HG02763 (cell line): ENCODE data around the gene ARHGAP21.
"Not testable (repeated sequence)": the region's sequence is repeated elsewhere in the genome, so short reads cannot be mapped to it uniquely, and the experiment has no call there.

Experiments used
- ATAC-seq: cut with Tn5 transposase; IDR thresholded peaks from one replicate; pipeline ENCODE4 v1.9.1; 2021; ENCODE audit warnings: mild to moderate bottlenecking, moderate library complexity; ENCODE audit not compliant: unreplicated experiment

ARHGAP21 gene

DNA sequence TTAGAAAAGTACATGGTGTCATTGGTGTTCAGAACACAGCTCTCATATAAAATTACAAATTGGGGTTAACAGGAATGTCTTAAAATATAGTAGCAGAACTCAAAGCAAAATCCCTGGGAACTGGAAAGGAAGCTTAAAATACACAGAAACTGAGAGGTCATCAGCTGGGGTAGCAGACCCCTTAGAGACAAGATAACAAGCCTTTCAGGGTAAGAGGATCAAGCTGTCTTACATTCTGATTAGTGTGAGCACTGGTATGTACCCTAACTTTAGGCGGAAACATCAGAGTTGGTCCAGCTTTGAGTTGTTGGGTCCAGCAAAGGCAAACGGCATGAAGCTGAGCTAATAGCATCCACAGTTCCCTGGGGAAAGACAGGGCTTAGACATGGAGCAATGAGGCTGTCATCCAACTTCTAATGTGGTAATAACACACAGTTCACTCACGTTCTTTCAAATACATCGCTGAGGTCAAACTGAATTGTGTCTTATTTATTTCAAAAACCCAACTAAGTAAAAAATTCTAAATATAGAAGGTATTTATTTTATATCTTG, 32.6 kb downstream of the ARHGAP21 start:
- ATAC-seq = no peak

DNA sequence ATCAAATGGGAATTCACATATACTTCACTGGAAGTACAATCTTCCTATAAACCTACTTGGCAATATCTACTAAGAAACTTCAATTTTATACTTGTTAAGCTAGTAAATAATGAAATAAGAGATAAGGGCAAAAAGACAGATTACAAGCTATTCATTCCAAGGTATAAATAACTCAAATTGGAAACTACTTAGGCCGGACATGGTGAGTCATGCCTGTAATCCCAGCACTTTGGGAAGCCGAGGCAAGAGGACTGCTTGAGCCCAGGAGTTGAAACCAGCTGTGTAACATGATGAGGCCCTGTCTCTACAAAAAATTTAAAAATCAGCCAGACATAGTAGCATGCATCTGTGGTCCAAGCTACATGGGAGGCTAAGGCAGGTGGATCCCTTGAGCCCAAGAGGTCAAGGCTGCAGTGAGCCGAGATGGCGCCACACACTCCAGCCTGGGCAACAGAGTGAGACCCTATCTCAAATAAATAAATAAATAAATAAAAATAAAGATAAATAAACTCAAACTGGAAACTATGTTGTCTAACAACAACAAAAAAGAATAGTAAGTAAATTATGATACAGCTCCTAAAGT, 37.6 kb downstream of the ARHGAP21 start:
- no peak for ATAC-seq

DNA sequence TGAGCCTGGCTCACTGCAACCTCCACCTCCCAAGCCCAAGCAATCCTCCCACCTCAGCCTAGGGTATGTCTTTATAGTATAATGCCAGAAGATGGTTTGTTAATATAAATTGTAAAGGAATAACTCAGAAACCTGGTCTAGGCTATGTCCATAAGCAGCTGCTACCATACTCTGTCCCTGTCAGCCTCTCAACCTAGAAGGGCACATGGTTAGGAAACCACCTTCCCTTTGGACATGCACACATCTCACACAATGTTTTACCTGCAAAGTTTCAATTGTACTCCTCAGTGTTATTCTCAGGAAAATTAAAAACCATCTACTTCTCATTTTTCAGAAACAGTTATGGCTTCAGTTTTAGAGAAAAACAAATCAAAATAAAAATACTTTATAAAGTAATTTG, 40.1 kb downstream of the ARHGAP21 start:
- no peak for ATAC-seq

DNA sequence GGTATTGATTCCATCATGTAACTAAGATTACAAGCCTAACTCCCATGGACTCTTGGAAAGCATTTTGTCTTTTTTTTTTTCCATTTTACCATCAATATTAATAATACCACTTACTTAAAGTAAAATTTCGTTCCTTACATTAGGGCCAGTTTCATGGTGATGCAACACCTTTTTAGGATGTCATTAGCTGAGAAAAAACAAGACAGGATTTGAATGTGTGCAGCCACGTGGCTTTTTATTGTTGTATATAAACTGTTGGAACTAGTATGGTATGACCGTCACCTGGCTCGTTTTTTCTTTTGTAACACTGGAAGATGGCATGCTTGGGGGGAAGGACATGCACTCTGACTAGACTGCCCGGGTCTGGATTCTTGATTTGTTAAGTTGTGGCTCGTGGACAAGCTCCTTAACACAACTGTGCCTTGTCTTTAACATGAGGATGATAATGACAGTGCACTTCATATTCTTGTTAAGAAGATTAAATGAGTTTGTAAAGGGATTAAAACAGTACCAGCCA, 42.1 kb downstream of the ARHGAP21 start:
- ATAC-seq = no peak

DNA sequence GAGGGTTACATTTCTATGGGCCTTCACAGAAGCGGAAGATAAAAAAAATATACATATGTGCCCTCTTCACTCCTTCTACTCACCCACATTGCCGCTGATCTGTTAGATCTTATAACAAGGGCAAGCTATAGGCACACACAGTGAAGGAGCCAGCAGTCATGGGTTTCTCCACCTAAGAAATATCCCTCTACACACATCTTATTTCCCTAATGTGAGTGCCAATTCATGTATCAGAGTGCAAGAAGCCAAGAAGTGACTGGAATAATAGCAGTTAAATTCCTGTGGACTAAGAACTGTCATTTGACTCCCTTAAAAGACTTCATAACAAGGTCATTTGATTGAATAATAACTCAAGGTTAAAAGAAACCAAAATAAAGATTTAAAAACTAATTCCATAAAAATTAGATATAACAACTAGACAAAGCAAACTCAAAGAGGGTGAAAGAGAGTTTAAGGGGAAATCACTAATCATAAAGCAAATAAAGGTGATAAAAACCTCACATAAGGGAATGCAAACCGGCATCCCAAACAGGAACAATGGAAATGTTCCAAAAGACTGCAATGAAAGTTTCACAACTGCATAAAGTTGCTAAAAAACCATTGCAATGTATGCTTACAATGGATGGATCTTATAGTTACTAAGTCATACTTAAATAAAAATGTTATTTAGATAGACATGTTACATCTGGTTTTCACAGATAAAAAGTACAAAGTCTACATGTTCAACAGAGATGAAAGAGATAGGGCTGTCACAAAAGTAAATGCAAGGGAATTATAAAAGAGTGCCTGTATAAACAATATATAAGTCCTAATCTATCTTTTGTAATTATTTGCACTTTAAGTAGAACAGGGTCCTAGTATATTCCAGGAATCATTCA, 42.8 kb downstream of the ARHGAP21 start:
- no peak for ATAC-seq

DNA sequence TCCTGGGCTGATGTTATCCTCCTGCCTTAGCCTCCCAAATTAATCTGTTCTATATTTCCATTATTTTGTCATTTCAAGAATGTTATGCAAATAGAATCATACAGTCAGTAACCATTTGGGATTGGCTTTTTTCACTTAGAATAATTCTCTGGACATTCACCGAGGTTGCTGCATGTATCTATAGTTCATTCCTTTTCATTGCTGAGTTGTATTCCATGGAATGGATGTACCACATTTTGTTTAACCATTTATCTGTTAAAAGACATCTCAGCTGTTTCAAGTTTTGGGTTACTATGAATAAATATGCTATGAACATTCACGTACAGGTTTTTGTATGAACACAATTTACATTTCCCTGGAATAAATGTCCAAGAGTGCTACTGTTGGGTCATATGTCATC, 44.9 kb downstream of the ARHGAP21 start:
- no peak for ATAC-seq

DNA sequence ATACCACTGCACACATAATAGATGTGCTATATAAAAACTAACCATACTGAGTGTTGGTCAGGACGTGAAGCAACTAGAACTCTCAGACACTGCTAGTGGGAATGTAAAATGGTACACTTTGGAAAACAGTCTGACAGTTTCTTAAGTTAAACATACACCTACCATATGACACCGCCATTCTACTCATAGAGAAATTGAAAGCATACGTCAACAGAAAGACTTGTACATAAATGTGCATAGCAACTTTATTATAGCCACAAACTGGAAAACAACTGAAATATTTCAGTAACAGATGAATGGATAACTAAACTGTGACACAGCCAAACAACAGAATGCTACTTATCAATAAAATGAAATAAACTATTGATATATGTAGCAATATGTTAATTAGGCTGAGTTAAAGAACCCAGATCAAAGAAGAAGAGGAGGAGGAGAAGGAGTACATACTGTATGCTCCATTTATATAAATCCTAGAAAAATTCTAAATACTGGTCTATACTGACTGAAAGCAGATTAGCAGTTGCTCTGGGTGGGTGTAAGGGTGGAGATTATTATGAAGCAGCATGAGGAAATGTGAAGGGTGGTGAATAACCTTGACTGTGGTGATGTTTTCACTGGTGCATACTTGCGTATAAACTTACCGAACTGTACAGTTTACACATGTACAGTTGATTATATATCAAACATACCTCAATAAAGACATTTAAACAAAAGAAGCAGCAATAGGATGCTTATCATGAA, 48.6 kb downstream of the ARHGAP21 start:
- peak; percentile 49 for ATAC-seq

DNA sequence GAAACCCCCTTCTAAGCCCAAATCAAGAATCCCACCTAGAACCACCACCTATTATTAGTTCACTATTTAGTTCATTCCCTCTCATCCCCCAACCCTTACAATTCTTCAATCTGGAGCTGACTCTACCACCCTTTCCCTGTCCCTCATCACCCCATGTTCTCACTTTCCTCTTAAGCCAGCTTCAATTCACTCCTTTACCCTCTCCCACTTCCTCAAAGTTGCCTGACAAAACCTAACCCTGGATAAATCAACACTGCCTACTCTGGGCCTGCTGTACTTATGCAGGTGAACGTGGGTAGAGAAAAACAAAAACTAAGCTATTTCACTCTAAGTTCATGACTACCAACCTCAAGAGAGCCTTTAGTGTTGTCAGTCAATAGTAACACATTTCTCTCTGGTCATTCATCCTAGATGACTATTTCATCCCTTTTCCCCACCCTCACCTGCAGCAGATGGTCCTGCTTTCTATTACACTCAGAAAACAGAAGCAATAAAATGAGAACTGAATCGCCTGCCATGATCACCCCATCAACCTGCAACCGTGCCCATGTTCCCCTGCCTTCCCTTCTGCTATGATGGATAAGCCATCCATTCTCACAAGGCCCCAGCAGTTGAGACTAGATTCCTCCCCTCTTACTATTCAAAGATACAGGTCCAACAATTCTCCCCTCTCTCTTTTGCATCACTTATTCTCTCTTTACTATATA, 52.6 kb downstream of the ARHGAP21 start:
- ATAC-seq = no peak

DNA sequence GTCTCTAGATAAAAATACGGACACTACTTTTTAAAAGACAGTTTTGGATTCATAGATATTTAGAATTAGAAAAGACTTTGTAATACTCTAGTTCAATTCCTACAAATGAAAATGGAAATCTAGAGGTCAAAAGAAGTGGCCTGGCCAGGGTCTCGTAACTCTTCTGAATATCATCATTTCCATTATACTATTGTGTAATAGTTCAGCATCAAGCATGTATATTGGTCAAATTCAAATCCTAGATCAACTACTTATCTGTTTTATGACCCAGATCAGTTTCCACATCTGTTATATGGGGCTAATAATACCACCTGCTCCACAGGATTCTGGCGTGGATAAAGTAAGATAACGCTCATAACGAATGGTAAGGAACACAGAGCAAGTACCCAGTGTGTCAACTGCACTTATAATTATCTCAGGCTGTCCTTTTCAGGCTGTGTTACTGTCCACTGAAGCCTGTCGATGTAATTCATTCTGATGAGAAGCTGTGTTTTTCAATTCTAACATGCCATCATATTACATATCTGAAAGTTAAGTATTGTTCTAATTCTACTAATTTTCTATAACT, 54.3 kb downstream of the ARHGAP21 start:
- no peak for ATAC-seq

DNA sequence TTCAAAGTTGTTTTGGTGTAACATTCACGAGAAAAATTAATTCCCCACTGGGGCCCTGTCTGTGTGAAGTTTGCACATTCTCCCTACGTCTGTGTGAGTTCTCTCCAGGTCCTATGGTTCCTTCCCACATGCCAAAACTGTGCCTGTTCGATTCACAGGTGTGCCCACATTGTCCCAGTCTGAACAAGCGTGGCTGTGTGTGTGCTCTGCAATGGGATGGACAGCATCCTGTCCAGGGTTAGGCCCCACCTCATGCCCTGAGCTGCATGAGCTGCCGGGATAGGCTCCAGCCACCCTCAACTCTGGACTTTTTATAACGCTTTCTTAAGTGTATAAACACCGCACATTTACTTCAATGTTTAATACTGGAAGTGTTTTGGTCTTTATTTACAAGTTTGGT, 55.4 kb downstream of the ARHGAP21 start:
- no peak for ATAC-seq

DNA sequence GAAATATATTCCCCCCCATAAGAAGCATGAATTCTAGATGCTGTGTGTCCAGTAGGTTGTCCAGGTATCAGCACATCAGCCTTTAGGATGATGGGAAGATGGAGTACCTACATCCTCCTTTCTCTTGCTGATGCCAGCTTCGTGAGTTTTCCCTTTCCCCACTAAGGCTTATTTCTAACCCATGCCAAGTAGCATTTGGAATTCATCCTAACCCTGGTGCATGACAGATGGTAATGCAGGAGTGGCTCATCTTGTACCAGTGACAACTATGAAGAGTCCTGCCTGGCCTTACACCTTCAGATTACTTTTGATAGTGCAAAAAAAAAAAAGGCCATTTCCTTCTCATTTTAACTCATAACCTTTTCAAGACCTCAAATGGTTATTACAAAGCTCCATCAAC, 58.7 kb downstream of the ARHGAP21 start:
- no peak for ATAC-seq

DNA sequence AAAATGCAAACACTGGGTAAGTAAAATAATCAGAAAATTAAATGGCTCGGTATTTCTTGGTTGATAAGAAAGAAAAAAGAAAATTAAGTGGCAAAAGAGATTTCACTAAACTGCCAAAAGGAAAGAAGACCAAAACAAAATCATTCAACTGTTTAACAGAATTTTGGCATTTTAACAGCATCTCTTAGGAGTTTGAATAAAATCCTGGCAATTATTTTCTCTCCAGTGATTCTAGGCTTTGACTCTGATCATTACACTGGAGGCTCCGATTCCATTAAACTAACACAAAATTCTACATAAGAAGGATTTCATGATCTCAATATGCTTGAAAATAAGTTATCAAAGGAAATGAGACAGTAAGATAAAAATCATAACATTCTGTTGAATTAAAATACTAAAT, 62.3 kb downstream of the ARHGAP21 start:
- ATAC-seq = no peak

DNA sequence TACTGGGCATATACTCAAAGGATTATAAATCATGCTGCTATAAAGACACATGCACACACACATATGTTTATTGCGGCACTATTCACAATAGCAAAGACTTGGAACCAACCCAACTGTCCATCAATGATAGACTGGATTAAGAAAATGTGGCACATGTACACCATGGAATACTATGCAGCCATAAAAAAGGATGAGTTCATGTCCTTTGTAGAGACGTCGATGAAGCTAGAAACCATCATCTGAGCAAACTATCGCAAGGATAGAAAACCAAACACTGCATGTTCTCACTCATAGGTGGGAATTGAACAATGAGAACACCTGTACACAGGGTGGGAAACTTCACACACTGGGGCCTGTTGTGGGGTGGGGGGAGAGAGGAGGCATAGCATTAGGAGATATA, 65.4 kb downstream of the ARHGAP21 start:
- ATAC-seq = not testable (repeated sequence)

DNA sequence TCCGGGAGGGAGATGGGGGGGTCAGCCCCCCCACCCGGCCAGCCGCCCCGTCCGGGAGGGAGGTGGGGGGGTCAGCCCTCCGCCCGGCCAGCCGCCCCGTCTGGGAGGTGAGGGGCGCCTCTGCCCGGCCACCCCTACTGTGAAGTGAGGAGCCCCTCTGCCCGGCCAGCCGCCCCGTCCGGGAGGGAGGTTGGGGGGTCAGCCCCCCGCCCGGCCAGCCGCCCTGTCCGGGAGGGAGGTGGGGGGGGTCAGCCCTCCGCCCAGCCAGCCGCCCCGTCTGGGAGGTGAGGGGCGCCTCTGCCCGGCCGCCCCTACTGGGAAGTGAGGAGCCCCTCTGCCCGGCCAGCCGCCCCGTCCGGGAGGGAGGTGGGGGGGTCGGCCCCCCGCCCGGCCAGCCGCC, 67.4 kb downstream of the ARHGAP21 start:
- ATAC-seq = not testable (repeated sequence)

DNA sequence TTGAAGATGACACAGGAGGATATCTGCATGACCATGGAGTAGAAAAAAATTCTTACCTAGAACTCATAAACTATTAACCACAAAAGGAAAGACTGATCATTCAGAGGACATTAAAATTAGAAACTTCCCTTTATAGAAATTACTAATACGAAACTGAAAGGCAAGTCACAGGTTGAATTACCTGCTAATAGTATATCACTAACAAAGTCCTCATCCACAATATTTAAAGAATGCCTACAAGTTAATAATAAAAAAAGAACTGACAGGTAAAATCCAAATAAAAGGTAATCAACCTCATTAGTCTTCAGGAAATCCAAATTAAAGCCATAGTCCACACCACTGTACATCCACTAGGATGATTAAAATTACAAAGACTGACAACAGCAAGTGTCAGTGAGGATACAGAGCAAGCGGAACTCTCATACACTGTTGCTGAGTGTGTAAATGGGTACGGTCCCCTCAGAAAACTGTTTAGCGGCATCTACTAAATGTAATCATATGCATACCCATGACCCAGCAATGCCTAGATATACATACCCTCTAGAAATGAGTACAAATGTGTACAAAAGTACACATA, 71.2 kb downstream of the ARHGAP21 start:
- ATAC-seq = peak; percentile 81

DNA sequence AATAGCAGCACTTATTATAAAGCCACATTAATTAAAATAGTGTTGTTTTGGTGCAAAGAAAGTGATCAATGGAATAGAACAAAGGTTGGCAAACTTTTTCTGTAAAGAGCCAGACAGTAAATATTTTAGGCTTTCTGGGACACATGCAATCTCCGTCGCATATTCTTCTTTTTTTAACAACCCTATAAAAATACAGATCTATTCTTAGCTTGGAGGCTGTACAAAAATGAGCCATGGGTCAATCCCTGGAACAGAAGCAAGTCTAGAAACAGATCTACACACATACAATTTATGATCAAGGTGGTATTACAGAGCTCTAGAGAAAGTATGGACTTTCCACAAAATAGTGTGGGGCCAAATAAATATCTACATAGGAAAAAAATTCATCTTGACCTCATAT, 71.8 kb downstream of the ARHGAP21 start:
- peak; percentile 19 for ATAC-seq

DNA sequence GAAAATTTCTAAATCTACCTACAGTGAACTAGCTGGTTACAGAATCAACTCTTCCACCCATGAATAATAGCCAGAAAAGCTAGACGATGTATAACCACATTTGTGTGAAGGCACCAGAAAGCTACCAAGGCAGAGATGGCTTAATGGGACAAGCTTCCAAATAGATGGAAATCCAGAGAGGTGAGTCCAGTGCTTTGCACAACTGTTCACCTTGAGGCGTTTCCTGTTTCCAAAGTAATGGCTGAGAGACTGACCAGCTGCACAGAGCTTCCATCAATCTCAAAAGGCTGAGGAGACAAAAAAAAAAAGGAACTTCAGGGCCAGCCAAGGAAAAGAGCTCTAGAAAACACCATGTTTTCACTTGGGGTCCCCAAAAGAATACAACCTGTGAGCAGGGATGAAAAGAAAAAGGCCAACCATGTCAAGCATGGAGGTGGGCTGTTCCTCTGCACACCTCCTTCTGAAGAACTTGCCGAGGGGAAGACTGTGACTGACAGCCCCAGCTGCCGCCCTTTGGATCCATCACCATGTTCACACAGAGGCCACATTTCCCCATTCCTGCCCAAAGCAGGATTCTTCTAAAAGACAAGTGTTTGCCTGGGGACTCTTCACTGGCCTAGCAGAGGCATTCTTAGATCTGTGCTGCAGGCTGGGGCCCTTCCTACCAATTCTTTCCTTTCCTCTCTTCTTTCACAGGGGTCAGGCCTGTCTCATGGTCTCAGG, 72.9 kb downstream of the ARHGAP21 start:
- ATAC-seq = no peak

DNA sequence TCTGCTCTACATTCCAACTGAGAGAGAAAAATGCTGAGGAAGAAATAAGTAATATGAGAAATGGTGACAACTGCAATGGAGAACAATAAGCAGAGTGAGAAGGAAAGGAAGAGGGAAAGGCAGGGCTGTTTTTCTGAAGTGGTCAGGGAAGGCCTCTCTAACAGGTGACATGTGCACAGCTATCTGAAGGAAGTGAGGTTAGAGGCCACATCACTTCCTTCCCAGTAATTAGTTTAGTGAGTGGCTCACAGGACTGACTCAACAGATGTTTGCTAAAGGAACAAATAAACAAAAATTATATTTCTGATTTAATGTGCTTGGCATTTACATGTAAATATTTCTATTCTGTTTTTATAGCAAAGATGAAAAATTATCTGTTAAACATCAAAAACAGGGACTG, 77.9 kb downstream of the ARHGAP21 start:
- no peak for ATAC-seq

DNA sequence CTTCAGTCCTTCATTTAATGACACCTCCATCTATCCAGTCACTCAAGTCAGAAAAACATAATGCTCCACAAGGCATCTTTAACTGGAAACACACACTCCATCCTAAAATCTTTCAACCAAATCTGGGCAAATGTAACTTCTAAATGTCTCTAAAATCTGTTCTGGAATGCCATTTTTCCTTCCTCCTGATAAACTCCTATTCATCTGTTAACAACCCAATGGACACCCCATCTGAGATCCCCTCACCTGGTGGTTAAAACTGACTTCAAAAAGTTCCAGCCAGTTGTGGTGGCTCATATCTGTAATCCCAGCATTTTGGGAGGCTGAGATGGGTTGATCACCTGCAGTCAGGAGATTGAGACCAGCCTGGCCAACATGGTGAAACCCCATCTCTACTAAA, 78.7 kb downstream of the ARHGAP21 start:
- no peak for ATAC-seq
